HG03575 (cell line): ENCODE data around the gene NRDC.
"Not testable (repeated sequence)": the region's sequence is repeated elsewhere in the genome, so short reads cannot be mapped to it uniquely, and the experiment has no call there.

Experiments
- ATAC-seq: cut with Tn5 transposase; IDR thresholded peaks from one replicate; pipeline ENCODE4 v1.9.1; 2021; ENCODE audit not compliant: unreplicated experiment, insufficient number of reproducible peaks, low FRiP score; ENCODE audit errors: extremely low read depth

The NRDC gene

GRCh38 chr1:51850420-51851223, 27.9 kb downstream of the NRDC start:
- ATAC-seq, result no peak

DNA sequence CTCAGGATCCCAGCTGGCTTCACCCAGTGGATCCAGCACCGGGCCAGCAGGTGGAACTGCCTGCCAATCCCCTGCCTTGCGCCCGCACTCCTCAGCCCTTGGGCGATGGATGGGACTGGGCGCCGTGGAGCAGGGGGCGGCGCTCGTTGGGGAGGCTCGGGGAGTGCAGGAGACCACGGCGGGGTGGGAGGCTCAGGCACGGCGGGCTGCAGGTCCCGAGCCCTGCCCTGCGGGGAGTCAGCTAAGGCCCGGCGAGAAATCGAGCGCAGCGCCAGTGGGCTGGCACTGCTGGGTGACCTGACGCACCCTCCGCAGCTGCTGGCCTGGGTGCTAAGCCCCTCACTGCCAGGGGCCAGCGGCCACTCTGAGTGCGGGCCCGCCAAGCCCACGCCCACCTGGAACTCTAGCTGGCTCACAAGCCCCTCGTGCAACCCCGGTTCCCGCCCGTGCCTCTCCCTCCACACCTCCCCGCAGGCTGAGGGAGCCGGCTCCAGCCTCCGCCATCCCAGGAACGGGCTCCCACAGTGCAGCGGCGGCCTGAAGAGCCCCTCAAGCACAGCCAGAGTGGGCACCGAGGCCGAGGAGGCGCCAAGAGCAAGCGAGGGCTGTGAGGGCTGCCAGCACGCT, 31.1 kb downstream of the NRDC start:
- no peak for ATAC-seq

DNA sequence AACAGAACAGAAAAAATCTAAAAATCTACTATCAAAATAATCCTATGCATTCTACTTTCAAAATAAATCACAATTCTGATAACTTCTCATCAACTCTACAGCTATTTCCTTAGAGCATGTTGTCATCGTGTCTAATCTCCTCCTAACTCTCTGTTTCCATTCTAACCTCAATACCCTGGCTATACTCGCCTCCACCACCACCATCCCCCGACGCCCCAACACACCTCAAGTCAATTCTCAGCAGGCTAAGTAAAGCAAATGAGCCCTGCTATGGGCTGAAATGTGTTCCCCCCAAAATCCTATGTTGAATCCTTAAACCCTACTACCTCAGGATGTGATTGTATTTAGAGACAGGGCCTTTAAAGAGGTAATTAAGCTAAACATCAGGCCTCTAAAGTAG, 34.6 kb downstream of the NRDC start:
- ATAC-seq, result no peak

- no peak for ATAC-seq
Measured at GRCh38 chr1:51842261-51842660, 36.3 kb downstream of the NRDC start.

GRCh38 chr1:51840743-51841461, 37.6 kb downstream of the NRDC start:
- ATAC-seq, result no peak

DNA sequence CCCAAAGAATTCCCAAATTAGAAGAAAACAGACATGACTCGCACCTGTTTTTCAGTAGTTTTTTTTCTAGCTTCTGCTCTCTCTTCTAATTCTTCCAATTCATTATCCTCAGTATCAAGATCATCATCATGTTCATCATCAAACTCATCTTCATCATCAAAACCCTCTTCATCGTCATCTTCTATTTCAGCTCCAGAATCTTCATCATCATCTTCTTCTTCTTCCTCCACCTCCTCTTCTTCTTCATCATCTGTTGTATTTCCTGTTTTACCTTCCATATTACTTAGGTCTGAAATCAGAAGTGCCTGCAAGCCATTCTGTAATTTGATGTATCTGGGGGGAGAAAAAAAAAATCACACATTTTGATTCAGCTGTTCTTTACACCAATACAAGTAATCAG, 38.3 kb downstream of the NRDC start:
- ATAC-seq, result no peak

- no peak for ATAC-seq
Measured at GRCh38 chr1:51839094-51839493, 39.4 kb downstream of the NRDC start.

GRCh38 chr1:51837243-51837642, 41.3 kb downstream of the NRDC start:
- no peak for ATAC-seq

- no peak for ATAC-seq
Measured at GRCh38 chr1:51833700-51834099, 44.8 kb downstream of the NRDC start.

DNA sequence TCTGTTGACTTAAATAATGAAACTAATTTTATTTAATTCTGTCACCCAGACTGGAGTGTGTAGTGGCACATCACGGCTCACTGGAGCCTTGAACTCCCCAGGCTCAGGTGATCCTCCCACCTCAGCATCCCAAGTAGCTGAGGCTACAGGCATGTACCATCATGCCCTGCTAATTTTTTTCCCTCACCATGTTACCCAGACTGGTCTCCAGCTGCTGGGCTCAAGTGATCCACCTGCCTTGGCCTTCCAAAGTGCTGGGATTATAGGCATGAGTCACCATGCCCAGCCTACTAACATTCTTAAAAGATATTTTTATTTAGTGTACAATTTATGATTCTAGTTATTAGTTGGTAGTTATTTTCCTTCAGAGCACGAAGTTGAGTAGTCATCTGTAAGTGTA, 49.5 kb downstream of the NRDC start:
- ATAC-seq, result no peak

DNA sequence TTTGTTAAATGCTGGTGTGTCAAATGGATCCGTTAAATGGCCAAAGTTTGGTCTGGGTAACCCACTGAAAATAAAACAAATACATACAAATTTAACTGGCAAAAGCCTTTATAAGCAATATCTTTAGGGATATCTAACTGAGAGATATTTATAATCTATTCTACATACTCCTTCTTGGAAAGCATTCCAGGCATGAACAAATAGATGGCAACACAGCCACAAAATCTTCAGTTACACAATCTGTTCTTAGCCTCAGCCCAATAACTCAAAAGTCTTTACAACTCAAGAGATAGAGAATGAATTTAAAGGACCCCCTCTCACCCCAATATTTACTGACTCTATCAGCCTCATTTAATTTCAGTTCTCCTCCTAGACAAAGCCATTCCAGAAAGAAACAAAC, 58.7 kb downstream of the NRDC start:
- ATAC-seq, result no peak

DNA sequence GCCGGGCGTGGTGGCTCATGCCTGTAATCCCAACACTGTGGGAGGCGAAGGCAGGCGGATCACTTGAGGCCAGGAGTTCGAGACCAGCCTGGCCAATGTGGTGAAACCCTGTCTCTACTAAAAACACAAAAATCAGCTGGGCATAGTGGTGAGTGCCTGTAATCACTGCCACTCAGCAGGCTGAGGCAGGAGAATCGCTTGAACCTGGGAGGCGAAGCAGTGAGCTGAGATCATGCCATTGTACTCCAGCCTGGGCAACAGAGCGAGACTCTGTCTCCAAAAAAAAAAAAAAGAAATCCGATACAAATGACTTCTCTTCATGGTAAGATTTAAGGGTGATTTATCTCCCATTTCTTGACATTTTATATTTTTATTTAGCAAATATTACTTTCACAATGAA, 59.5 kb downstream of the NRDC start:
- ATAC-seq, result not testable (repeated sequence)

GRCh38 chr1:51818487-51818886, 60.0 kb downstream of the NRDC start:
- ATAC-seq, result no peak

DNA sequence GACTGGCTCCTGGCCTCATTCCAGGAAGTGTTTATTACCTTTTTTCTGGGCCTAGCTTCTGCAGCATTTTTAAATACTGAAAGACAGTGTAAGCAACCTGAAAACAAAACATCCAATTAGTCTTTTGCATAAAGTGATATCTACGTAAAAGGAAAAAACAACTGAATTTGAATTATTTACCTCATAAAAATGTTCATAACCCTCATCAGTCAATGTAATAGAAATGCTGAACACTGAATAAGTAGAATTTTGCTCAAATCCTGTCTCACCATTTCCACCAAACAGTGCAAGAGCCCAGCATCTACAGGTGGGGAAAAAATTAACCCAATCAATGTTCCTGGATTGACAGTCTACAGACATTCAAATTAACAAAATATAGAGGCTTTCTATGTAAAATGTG, 64.0 kb downstream of the NRDC start:
- no peak for ATAC-seq

DNA sequence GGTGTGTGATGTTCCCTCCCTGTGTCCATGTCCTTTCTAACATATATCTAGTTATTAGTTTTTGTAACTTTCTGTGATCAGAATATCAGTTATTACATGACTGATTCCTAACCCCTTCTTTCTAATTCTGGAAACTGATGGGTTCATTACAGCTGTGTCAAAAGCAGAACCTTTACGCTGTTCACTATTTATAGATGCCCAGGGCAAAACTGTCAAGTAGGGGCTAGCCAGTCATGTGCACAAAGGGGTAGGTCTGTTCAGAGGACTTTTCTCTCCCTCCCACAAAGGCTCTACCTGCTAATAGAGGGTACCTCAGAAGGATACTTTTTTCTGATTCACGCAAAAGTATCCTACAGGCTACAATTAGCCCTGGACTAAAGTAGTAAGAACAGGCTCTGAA, 79.2 kb downstream of the NRDC start:
- no peak for ATAC-seq

DNA sequence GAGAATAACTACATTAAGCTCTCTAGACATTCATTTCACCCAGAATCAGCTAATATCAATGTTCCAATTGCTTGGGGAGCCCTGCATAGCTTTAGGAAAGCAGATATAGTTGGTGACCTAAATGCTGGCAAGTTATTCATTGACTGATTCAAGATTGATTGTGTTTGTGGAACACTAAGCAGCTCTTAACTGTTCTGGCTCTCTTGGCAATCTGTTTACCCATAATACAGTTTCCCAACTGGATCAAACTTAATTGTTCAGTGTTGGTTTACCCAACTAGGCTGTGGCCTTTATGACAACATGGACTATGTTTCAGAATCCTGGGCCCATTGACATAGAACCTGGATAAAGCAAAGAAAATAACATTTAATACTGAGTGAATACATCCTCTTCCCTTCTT, 83.7 kb downstream of the NRDC start:
- ATAC-seq, result no peak

GRCh38 chr1:51794260-51794659, 84.3 kb downstream of the NRDC start:
- ATAC-seq, result no peak

GRCh38 chr1:51792864-51793263, 85.7 kb downstream of the NRDC start:
- no peak for ATAC-seq

DNA sequence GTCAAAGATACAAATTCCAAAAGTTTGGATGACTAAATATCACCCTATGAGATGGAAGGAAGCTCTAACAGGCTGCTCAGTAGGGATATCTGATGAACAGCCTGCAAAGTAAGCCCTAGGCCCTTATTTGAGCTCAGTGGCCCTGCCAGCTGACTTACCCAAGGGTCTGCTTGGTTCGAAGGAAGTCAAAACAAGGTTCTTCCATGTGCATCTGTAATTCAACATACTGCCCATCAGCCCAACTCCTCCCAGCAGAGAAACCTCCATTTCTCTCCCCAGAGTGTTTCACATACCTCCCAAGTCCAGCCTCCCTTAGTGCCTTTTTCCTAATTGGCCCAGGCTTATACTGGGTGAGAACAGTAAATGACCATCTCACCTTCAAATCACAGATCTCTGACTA, 86.6 kb downstream of the NRDC start:
- ATAC-seq, result no peak

- ATAC-seq, result no peak
Measured at GRCh38 chr1:51790385-51790784, 88.1 kb downstream of the NRDC start.
